Pancreas (tissue), 10 donors: ENCODE data around the gene DFFA. TPM values are rescaled to one million over a fixed set of nuclear protein-coding genes. Genes with fewer than 3 reads are reported as not detected.

Experiments used
- ATAC-seq, 4 donors: fragments of 200-7000 bp; cut with Tn5 transposase; one replicate each; pipeline versions ENCODE4 v1.8.0 to v1.9.1; 2020; ENCODE audit warnings: mild to moderate bottlenecking in 4 of 4, moderate library complexity in 4 of 4
- DNase-seq, 6 donors: peaks; one replicate each; pipeline ENCODE4 v3.0.0-alpha.2; 2020
- FAIRE-seq: peaks from 2 replicates; lab custom pipeline; 2012; peaks lifted over from hg19 to GRCh38; lab: Jason Lieb, UNC
- H3K27ac ChIP-seq, 4 donors: fragments of 200-600 bp; sonication (generic); 1 replicate in 3 of 4; 2 replicates in 1 of 4; pipeline versions ENCODE4 v1.5.0 to v1.8.0; 2020
- H3K27me3 ChIP-seq, 4 donors: fragments of 200-600 bp; one replicate each; pipeline ENCODE4 v1.8.0; 2021
- H3K36me3 ChIP-seq, 3 donors: fragments of 200-600 bp; sonication (generic) in 1 of 3; one replicate each; pipeline versions ENCODE4 v1.5.0 to v1.8.0; 2020 to 2021
- H3K4me1 ChIP-seq, 3 donors: fragments of 200-600 bp; one replicate each; pipeline ENCODE4 v1.8.0; 2021
- H3K4me3 ChIP-seq, 4 donors: fragments of 200-600 bp; sonication (generic) in 2 of 4; one replicate each; pipeline versions ENCODE4 v1.5.0 to v1.8.0; 2020 to 2021
- H3K9me3 ChIP-seq, 4 donors: fragments of 200-600 bp; one replicate each; pipeline ENCODE4 v1.8.0; 2021
- CTCF ChIP-seq, 4 donors: fragments of 200-600 bp; sonication (generic) in 3 of 4; IDR thresholded peaks; one replicate each; pipeline versions ENCODE4 v1.5.0 to v1.8.0; 2021; ENCODE audit warnings: antibody characterized with exemption in 4 of 4
- WGBS, 2 donors: extraction: QIAGEN DNeasy Blood & Tissue Kit; methylation state at CpG; one replicate each; pipeline ENCODE4 v1.1.7; 2013; 5-methylcytosine and 5-hydroxymethylcytosine counted together
- intact Hi-C, 3 donors: fragments of 100-400 bp; cut with DNase I; formaldehyde crosslinking; loops; one replicate each; pipeline versions ENCODE4 v1.11.1 to v1.14.2; 2022
- polyA plus RNA-seq, 2 donors: library from polyadenylated mRNA; stranded (reverse); fragments of 200-250 nt; gene quantifications; one replicate each; pipeline ENCODE4 v1.2.3, GENCODE V29; 2013
- total RNA-seq, 6 donors: library from RNA; stranded (reverse); fragmentation: NEBNext Ultra II Directional in 4 of 6; extraction: Animal tissue kit (Norgen Biotek cat#: 25700) in 4 of 6; gene quantifications; one replicate each; pipeline versions ENCODE4 v1.2.1 to v1.2.4, GENCODE V29; 2021 to 2023
- donor health status: healthy with polysubstance abuse.
- donor health status: DM: no; HTN: no; CAD: no; lungs with moderate emphysema.
- donor health status: DM: no; HTN: no; CAD: no.
- donor health status: control.
- donor health status: control.
- donor health status: Bipolar disorder and iron deficiency.
- donor health status: DM: yes; HTN: yes; CAD: no.
- donor health status: DM: no; HTN: no; CAD: no.
- donor health status: DM: no; HTN: no; CAD: no.
- donor health status: DM: yes; HTN: yes; CAD: no.

The DFFA gene
- total and polyA plus RNA-seq, 8 donors: 6.9 to 17.4 (median 14.4) TPM

DNA sequence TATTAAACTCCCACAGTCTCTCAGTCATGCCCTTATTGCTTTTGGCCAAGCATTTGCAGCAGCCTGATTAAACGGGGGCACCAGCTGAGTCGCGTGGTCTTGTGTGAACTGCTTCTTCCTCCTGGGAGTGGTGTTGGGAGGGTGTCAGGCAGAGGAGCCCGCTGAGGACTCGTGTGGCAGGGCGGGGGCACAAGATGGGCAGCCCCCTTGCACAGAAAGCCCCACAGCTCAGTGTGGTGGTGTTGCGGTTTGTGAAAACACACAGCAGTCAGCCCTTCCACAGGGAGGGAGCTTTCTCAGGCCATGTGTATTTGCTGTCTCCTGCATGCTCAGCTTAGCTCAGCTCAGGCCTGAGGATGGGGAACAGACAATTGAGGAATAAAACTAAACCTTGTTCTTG is 24.8 kb upstream of the DFFA start:
- DNase-seq: no peak
- no peak for TF ChIP-seq CTCF (IDR thresholded peaks at IDR 0.05)
- Histone ChIP-seq H3K27ac (no peak overlapping the region), H3K4me3 (no peak overlapping the region), H3K4me1 (peaks cover 0 to 10% (median 10%) of the 10 kb centered on the region in 3 donors), H3K36me3 (no peaks in the 10 kb centered on the region), H3K27me3 (no peaks in the 10 kb centered on the region), H3K9me3 (no peaks in the 10 kb centered on the region)
- ATAC-seq: no peak
- FAIRE-seq: no peak
- WGBS, 2 donors: 90% methylated on average over 7 of the region's 7 CpGs
- intact Hi-C loops: no loop called here

GRCh38 chr1:10495952-10496351 is 23.6 kb upstream of the DFFA start:
- Histone ChIP-seq H3K36me3 (no peaks in the 10 kb centered on the region), H3K27me3 (no peaks in the 10 kb centered on the region), H3K27ac (peak overlapping the region in 2 of 4 donors; percentile 30 to 70), H3K4me3 (no peak overlapping the region), H3K9me3 (no peaks in the 10 kb centered on the region), H3K4me1 (peaks cover 0 to 10% (median 10%) of the 10 kb centered on the region in 3 donors)
- DNase-seq (no peak), ATAC-seq (no peak), FAIRE-seq (no peak)
- no peak for TF ChIP-seq CTCF (IDR thresholded peaks at IDR 0.05)
- intact Hi-C loops: no loop called here
- 85 to 88% methylated on average over 14 of the region's 14 CpGs for WGBS, 2 donors

DNA sequence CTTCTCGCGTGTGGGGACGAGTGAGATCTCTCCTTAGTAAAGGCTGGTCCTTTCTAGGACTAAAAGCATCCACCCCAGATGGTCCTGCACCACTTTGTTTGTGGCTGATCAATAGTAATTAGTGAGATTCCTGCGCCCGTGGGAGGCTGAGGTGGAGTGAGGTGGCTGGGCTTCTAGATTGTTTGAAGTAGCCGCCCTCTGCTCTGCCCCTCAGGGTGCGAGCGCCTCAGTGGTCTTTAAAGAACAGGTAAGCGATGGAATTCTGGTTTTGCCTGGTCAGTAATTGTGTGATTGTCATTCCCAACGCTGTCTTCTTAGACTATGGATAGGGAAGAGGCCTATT is 23.1 kb upstream of the DFFA start:
- FAIRE-seq: no peak
- no peak for DNase-seq
- intact Hi-C loops: no loop called here
- H3K36me3 ChIP-seq: no peaks in the 10 kb centered on the region
- H3K27ac ChIP-seq: peak overlapping the region in 3 of 4 donors; percentile 30 to 70 (median 63)
- no peak for ATAC-seq
- peak overlapping the region in 1 of 4 donors; percentile 30 for H3K4me3 ChIP-seq
- H3K9me3 ChIP-seq: no peaks in the 10 kb centered on the region
- H3K4me1 ChIP-seq: peaks cover 0 to 10% (median 10%) of the 10 kb centered on the region in 3 donors
- no peaks in the 10 kb centered on the region for H3K27me3 ChIP-seq
- TF ChIP-seq CTCF (IDR thresholded peaks at IDR 0.05): no peak
- 64 to 70% methylated on average over 10 of the region's 10 CpGs for WGBS, 2 donors

GRCh38 chr1:10494754-10495474 is 22.6 kb upstream of the DFFA start:
- Histone ChIP-seq H3K4me3 (peak overlapping the region in 1 of 4 donors; percentile 30), H3K9me3 (no peaks in the 10 kb centered on the region), H3K27me3 (no peaks in the 10 kb centered on the region), H3K27ac (peak overlapping the region in 3 of 4 donors; percentile 30 to 70 (median 63)), H3K36me3 (no peaks in the 10 kb centered on the region), H3K4me1 (peaks cover 0 to 10% (median 10%) of the 10 kb centered on the region in 3 donors)
- 2 to 3% methylated on average over 15 of the region's 15 CpGs for WGBS, 2 donors
- peak; percentile 43 to 92 (median 72) for DNase-seq
- intact Hi-C loops: loop anchor here in 1 of 3 donors (5.0 kb wide), 1 partner anchor 63 kb away; the partner anchor contains the start of gene CENPS
- FAIRE-seq: no peak
- ATAC-seq: peak; percentile 85 to 94 (median 91)
- peak; percentile 91 to 94 (median 92) for TF ChIP-seq CTCF (IDR thresholded peaks at IDR 0.05)

- Histone ChIP-seq H3K4me1 (peaks cover 0 to 10% (median 10%) of the 10 kb centered on the region in 3 donors), H3K9me3 (no peaks in the 10 kb centered on the region), H3K27ac (no peak overlapping the region), H3K27me3 (no peaks in the 10 kb centered on the region), H3K4me3 (no peak overlapping the region), H3K36me3 (no peaks in the 10 kb centered on the region)
- no peak for TF ChIP-seq CTCF (IDR thresholded peaks at IDR 0.05)
- intact Hi-C loops: loop anchor here in 1 of 3 donors (5.0 kb wide), 1 partner anchor 62 kb away; the partner anchor contains the start of gene CENPS
- ATAC-seq (peak in 1 of 4 donors; percentile 6), FAIRE-seq (no peak), DNase-seq (no peak)
- WGBS, 2 donors: 84% methylated on average over 5 of the region's 5 CpGs
These were observed 22.1 kb upstream of the DFFA start for GRCh38 chr1:10494418-10494753.
